DMS153 treated with DMSO at 0.1 percent for 48 hours (cell line): ENCODE results near the gene MMP25.
A peak's percentile ranks its signal among the peaks of the same experiment; 100 is the strongest.

ENCODE experiments used
- DNase-seq: peaks from one replicate; lab custom pipeline; 2025; ENCODE audit not compliant: unreplicated experiment; lab: John Stamatoyannopoulos, UW

Gene MMP25

GRCh38 chr16:3017344-3017743 lies 29.0 kb upstream of the MMP25 start:
- no peak for DNase-seq

GRCh38 chr16:3017794-3018506 lies 28.4 kb upstream of the MMP25 start, which contains the start of gene CLDN6:
CLDN6 (minus strand) TSS chr16:3018183; CDS start chr16:3016021, 2,162 bp downstream.
- peak; percentile 13 for DNase-seq

GRCh38 chr16:3019594-3020246 lies 26.6 kb upstream of the MMP25 start:
- no peak for DNase-seq

DNA sequence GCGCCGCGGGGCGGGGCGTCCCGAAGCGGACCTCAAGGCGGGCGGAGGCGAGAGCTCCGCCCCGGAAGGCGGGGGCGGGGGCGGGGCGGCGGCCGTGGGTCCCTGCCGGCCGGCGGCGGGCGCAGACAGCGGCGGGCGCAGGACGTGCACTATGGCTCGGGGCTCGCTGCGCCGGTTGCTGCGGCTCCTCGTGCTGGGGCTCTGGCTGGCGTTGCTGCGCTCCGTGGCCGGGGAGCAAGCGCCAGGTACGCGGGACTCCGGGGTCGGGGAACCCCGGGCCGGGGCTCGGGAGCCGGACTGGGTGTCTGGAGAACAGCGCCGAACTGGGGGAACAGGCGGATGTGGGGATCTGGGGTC lies 26.1 kb upstream of the MMP25 start, which contains the start of gene TNFRSF12A:
Gene TNFRSF12A (plus strand): TSS at position 122 of the 357 bp plus-strand sequence. CDS start 30 bp downstream, at position 152.
- DNase-seq: peak; percentile 47

GRCh38 chr16:3020604-3021448 lies 25.5 kb upstream of the MMP25 start:
- no peak for DNase-seq

DNA sequence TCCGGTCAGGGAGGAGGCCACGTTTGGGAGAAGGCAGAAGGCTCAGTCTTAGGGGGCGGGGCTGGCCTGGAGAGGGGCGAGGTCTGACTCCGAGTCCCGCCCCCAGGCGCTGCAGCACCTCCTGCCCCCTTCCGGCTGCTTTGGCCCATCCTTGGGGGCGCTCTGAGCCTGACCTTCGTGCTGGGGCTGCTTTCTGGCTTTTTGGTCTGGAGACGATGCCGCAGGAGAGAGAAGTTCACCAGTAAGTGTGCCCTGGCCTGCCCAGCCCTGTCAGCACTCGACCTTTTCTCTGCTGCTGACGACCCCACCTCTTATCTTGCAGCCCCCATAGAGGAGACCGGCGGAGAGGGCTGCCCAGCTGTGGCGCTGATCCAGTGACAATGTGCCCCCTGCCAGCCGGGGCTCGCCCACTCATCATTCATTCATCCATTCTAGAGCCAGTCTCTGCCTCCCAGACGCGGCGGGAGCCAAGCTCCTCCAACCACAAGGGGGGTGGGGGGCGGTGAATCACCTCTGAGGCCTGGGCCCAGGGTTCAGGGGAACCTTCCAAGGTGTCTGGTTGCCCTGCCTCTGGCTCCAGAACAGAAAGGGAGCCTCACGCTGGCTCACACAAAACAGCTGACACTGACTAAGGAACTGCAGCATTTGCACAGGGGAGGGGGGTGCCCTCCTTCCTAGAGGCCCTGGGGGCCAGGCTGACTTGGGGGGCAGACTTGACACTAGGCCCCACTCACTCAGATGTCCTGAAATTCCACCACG lies 24.7 kb upstream of the MMP25 start:
- peak; percentile 27 for DNase-seq

DNA sequence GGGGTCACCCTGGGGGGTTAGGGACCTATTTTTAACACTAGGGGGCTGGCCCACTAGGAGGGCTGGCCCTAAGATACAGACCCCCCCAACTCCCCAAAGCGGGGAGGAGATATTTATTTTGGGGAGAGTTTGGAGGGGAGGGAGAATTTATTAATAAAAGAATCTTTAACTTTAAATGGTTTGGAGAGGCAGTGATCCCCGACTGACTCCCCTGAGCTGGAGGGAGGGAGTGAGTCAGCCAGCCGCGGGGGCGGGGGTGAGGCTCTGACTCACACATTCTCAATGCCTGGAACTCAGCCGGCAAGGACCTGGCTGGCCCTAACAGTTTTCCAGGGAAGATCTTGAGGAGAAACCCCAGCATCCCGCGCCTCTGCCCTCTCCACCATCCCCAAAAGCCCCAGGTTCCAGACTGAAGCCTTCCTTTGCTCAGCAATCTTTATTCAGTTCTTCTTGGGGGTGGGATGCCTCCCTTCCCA lies 24.1 kb upstream of the MMP25 start:
- no peak for DNase-seq

DNA sequence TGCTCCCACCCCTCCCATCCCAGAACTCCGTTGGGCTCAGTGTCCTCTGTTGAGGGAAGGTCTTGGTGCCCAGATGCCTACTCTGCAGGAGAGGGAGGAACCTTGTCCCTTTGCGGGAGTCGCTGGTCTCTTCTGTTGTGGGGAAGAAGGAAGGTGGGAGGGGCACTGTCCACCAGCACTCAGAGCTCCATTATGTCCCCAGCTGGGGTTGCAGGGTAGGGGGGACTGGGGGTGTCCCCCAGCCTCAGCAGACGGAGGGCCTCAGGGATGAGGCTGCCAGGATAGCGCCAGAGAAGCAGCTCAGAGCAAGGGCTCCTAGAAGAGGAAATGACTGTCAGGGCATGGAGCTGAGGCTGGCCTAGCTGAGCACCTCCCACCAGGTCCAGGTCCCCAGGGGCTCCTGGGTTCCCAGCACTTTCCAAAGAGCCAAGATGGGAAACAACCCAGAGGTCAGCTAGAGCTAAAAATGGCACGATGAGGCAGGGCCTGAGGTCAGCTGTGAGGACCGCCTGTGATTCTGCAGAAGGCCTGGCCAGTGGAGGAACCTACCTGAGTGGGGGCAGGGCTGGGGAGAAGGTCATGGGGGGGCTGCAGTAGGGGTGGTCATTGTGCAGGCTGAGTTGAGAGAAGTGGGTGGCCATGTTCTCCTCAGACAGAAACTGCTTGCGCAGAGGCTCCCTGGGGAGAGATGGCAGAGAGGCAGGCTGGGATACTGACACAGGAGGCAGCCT lies 23.5 kb upstream of the MMP25 start:
- DNase-seq: peak; percentile 13

DNA sequence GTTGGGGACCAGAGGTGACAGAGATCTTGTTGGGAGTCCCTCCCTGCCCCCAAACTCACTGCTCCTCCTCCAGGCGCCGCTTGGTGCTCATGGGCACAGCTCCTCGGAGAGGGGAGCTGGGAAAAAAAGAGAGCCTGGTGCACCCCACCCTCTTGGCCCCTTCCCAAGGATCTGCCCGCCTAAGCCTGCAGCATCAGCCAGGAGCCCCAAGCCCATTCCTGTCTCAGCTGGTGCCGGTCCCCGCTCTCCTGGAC lies 23.0 kb upstream of the MMP25 start:
- DNase-seq: no peak

- peak; percentile 89 for DNase-seq
Measured at GRCh38 chr16:3023669-3024478, 22.5 kb upstream of the MMP25 start, which contains the start of the genes HCFC1R1 and THOC6. HCFC1R1 (minus strand) TSS chr16:3023942; CDS start chr16:3023941, 1 bp downstream. THOC6 (plus strand) TSS chr16:3024035; CDS start chr16:3024327, 292 bp downstream.

DNA sequence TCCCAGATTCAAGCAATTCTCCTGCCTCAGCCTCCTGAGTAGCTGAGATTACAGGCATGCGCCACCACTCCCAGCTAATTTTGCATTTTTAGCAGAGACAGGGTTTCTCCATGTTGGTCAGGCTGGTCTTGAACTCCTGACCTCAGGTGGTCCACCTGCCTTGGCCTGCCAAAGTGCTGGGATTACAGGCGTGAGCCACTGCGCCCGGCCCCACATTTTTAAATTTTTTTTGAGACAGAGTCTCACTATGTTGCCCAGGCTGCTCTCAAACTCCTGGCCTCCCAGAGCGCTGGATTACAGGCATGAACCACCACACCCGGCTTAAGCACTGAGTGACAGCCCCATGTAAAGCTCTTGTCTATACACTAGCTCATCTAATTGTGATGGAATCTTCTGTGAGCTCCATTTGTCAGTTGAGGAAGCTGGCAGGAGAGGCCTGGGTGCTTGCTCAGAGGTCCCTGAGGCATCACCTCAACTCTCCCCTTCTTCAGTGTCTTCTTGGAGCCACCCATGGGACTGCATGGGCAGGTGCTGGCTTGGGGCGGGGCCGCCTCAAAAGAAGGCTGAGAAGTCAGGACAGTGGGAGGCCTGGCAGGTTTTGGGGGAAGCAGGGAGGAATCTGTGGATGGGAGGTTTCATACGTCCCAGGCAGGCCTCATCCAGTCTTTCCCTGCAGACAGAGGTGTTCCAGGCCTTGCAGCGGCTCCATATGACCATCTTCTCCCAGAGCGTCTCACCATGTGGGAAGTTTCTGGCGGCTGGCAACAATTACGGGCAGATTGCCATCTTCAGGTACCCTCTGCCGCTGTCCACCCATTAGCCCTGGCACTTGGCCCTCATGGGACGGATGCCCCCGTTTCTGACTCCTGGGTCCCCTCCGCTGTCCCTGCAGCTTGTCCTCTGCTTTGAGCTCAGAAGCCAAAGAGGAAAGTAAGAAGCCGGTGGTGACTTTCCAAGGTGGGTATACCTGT lies 21.0 kb upstream of the MMP25 start:
- DNase-seq: no peak

DNA sequence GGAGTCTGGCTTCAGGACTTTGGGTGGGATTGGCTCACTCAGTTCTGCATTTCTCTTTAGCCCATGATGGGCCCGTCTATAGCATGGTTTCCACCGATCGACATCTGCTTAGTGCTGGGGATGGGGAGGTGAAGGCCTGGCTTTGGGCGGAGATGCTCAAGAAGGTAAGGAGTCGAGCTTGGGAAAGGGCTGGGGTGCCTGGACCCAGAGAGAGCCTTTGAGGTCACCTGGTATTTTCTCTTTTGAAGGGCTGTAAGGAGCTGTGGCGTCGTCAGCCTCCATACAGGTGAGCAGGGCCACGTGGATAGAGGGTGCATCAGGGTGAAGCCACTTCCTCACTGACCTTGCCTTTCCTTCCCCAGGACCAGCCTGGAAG lies 20.4 kb upstream of the MMP25 start:
- no peak for DNase-seq

GRCh38 chr16:3026609-3027488 lies 19.5 kb upstream of the MMP25 start:
- DNase-seq: no peak

- no peak for DNase-seq
Measured at GRCh38 chr16:3027489-3027795, 18.9 kb upstream of the MMP25 start.

GRCh38 chr16:3027983-3028715 lies 18.2 kb upstream of the MMP25 start:
- peak; percentile 70 for DNase-seq

DNA sequence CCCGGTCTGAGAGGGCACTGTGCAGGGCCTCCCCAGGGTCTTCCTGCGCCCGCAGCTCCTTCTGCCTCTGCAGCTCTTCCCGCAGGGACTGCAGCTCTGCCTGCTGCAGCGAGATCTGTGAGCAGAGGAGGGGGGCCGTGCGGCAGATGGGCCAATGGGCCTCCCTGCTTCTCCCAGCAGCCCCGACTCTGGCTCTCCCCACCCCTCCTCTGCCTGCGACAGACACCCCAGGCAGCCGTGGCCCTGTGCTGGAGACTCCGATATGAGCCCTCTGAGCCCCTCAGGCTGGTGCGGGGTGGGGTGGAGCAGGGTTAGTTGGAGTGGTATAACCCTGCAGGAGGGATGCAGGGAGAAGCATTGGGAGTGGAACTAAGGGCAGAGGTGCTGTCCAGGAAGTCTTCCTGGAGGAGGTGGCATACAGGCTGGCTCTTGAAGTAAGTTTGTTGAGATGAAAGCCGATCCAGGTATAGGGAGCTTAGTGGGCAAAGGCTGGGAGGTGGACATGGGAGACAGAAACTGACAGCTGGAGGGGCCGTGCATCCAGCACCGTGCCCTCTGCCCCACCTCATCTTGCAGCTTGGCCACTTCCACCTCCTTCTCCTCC lies 17.5 kb upstream of the MMP25 start:
- no peak for DNase-seq
